ENCODE data around the gene HLA-A. TPM values are rescaled to one million over a fixed set of nuclear protein-coding genes. Genes with fewer than 3 reads are reported as not detected.

HLA-A gene
- total and polyA plus RNA-seq, 5 donors from 2014 or later: 2,388 to 5,572 (median 3,890) TPM

GRCh38 chr6:29935273-29935955 is 6.9 kb upstream of the HLA-A start:
- H3K27ac Mint-ChIP-seq: no peak overlapping the region
- Histone ChIP-seq H3K4me1 (ENCODE audit: control insufficient read depth, insufficient read depth, low read length, poor library complexity, severe bottlenecking) (no peaks in the 10 kb centered on the region), H3K27ac (ENCODE audit: insufficient read depth, low read length, poor library complexity, severe bottlenecking) (no peak overlapping the region), H3K9me3 (ENCODE audit: control insufficient read depth in 2 of 2, low read length in 2 of 2) (no peaks in the 10 kb centered on the region), H3K4me3 (ENCODE audit: low read depth, low read length) (no peak overlapping the region), H3K27me3 (ENCODE audit: control insufficient read depth, insufficient read depth, low read length) (no peaks in the 10 kb centered on the region), H3K36me3 (ENCODE audit: control insufficient read depth, insufficient read depth, low read length) (no peaks in the 10 kb centered on the region)
- DNase-seq: no peak
- peaks cover 0 to 4% (median 0%) of the 10 kb centered on the region in 7 donors for H3K9me3 Mint-ChIP-seq
- H3K4me3 Mint-ChIP-seq: no peak overlapping the region
- H3K27me3 Mint-ChIP-seq: peaks cover 5% of the 10 kb centered on the region
- H3K4me1 Mint-ChIP-seq: peaks cover 0 to 9% (median 6%) of the 10 kb centered on the region in 4 donors
- H3K36me3 Mint-ChIP-seq: peaks cover 4% of the 10 kb centered on the region
- ATAC-seq (ENCODE audit: low read depth in 2 of 2): no peak

DNA sequence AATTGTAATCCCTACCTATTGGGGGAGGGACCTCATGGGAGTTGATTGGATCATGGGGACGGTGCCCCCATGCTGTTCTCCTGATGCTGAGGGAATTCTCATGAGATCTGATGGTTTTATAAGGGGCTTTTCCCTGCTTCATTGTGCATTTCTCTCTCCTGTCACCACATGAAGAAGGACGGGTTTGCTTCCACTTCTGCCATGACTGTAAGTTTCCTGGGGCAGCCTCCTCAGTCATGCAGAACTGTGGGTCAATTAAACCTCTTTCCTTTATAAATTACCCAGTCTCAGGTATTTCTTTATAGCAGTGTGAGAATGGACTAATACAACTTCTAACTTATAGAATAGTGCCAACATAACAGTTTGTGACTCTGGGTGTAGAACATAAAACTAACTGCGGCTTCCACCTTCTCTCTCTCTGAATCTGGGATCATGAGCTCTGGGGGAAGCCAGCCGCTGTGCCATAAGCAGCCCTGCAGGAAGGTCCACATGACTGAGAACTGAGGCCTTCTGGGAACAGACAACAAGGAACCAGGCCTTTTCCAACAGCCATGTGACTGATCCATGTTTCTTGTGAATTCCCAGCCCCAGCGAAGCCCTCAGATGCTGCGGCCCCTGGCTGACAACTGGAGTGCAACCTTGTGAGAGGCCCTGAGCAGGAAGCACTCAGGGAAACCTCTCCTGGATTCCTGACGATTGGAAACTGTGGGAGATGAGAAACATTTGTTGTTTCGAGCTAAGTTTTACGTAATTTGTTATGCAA is 3.4 kb upstream of the HLA-A start:
- Histone ChIP-seq H3K27ac (ENCODE audit: insufficient read depth, low read length, poor library complexity, severe bottlenecking) (no peak overlapping the region), H3K9me3 (ENCODE audit: control insufficient read depth in 2 of 2, low read length in 2 of 2) (no peaks in the 10 kb centered on the region), H3K36me3 (ENCODE audit: control insufficient read depth, insufficient read depth, low read length) (peaks cover 8% of the 10 kb centered on the region), H3K4me1 (ENCODE audit: control insufficient read depth, insufficient read depth, low read length, poor library complexity, severe bottlenecking) (peaks cover 12% of the 10 kb centered on the region), H3K4me3 (ENCODE audit: low read depth, low read length) (no peak overlapping the region), H3K27me3 (ENCODE audit: control insufficient read depth, insufficient read depth, low read length) (no peaks in the 10 kb centered on the region)
- Mint-ChIP-seq H3K27ac (peak overlapping the region in 1 of 3 donors; percentile 32), H3K27me3 (peaks cover 9% of the 10 kb centered on the region), H3K36me3 (peaks cover 26% of the 10 kb centered on the region), H3K4me3 (peak overlapping the region in 1 of 4 donors; percentile 68), H3K4me1 (peaks cover 4 to 25% (median 20%) of the 10 kb centered on the region in 4 donors), H3K9me3 (peaks cover 0 to 4% (median 0%) of the 10 kb centered on the region in 7 donors)
- DNase-seq: no peak
- ATAC-seq (ENCODE audit: low read depth in 2 of 2): no peak

DNA sequence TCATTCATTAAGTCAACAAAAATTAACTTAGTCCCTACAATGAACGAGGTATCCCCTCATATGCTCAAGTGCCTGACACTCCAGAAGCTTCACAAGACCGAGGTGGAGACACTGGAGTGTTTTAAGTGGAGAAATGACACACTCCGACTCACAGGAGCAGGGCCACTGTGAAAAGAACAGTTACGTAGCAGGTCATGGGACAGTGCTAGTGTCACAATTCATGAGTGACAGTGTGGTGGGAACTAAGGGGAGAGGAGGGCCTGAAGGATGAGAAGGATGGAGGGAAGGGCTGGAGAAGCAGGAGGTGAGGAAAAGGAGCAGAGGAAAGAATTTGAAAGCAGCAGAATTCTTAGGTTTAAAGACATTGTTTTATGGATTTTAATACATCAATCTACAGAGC is 1.3 kb upstream of the HLA-A start:
- peak overlapping the region; percentile 100 for H3K27ac Mint-ChIP-seq
- peaks cover 0 to 4% (median 0%) of the 10 kb centered on the region in 7 donors for H3K9me3 Mint-ChIP-seq
- H3K27me3 Mint-ChIP-seq: peaks cover 12% of the 10 kb centered on the region
- peaks cover 43% of the 10 kb centered on the region for H3K36me3 Mint-ChIP-seq
- ATAC-seq (ENCODE audit: low read depth in 2 of 2) (no peak), DNase-seq (no peak)
- Histone ChIP-seq H3K27ac (ENCODE audit: insufficient read depth, low read length, poor library complexity, severe bottlenecking) (peak overlapping the region; percentile 99), H3K27me3 (ENCODE audit: control insufficient read depth, insufficient read depth, low read length) (no peaks in the 10 kb centered on the region), H3K4me1 (ENCODE audit: control insufficient read depth, insufficient read depth, low read length, poor library complexity, severe bottlenecking) (peaks cover 28% of the 10 kb centered on the region), H3K9me3 (ENCODE audit: control insufficient read depth in 2 of 2, low read length in 2 of 2) (no peaks in the 10 kb centered on the region), H3K4me3 (ENCODE audit: low read depth, low read length) (peak overlapping the region; percentile 95), H3K36me3 (ENCODE audit: control insufficient read depth, insufficient read depth, low read length) (peaks cover 27% of the 10 kb centered on the region)
- H3K4me3 Mint-ChIP-seq: peak overlapping the region; percentile 95 to 99 (median 98)
- H3K4me1 Mint-ChIP-seq: peaks cover 9 to 41% (median 30%) of the 10 kb centered on the region in 4 donors

GRCh38 chr6:29941471-29941870 is 861 bp upstream of the HLA-A start:
- peak overlapping the region; percentile 100 for H3K27ac Mint-ChIP-seq
- Histone ChIP-seq H3K9me3 (ENCODE audit: control insufficient read depth in 2 of 2, low read length in 2 of 2) (no peaks in the 10 kb centered on the region), H3K27ac (ENCODE audit: insufficient read depth, low read length, poor library complexity, severe bottlenecking) (peak overlapping the region; percentile 99), H3K4me1 (ENCODE audit: control insufficient read depth, insufficient read depth, low read length, poor library complexity, severe bottlenecking) (peaks cover 33% of the 10 kb centered on the region), H3K27me3 (ENCODE audit: control insufficient read depth, insufficient read depth, low read length) (no peaks in the 10 kb centered on the region), H3K36me3 (ENCODE audit: control insufficient read depth, insufficient read depth, low read length) (peaks cover 30% of the 10 kb centered on the region), H3K4me3 (ENCODE audit: low read depth, low read length) (peak overlapping the region; percentile 95)
- H3K27me3 Mint-ChIP-seq: peaks cover 16% of the 10 kb centered on the region
- DNase-seq (peak in 1 of 3 donors; percentile 42), ATAC-seq (ENCODE audit: low read depth in 2 of 2) (no peak)
- H3K4me1 Mint-ChIP-seq: peaks cover 13 to 46% (median 34%) of the 10 kb centered on the region in 4 donors
- peaks cover 48% of the 10 kb centered on the region for H3K36me3 Mint-ChIP-seq
- H3K4me3 Mint-ChIP-seq: peak overlapping the region; percentile 95 to 99 (median 98)
- H3K9me3 Mint-ChIP-seq: peaks cover 0 to 4% (median 0%) of the 10 kb centered on the region in 7 donors

- Histone ChIP-seq H3K27me3 (ENCODE audit: control insufficient read depth, insufficient read depth, low read length) (no peaks in the 10 kb centered on the region), H3K4me3 (ENCODE audit: low read depth, low read length) (peak overlapping the region; percentile 95), H3K4me1 (ENCODE audit: control insufficient read depth, insufficient read depth, low read length, poor library complexity, severe bottlenecking) (peaks cover 37% of the 10 kb centered on the region), H3K27ac (ENCODE audit: insufficient read depth, low read length, poor library complexity, severe bottlenecking) (peak overlapping the region; percentile 99), H3K36me3 (ENCODE audit: control insufficient read depth, insufficient read depth, low read length) (peaks cover 32% of the 10 kb centered on the region), H3K9me3 (ENCODE audit: control insufficient read depth in 2 of 2, low read length in 2 of 2) (no peaks in the 10 kb centered on the region)
- ATAC-seq (ENCODE audit: low read depth in 2 of 2): no peak
- H3K9me3 Mint-ChIP-seq: peaks cover 0 to 3% (median 0%) of the 10 kb centered on the region in 7 donors
- no peak for DNase-seq
- peak overlapping the region; percentile 100 for H3K27ac Mint-ChIP-seq
- H3K36me3 Mint-ChIP-seq: peaks cover 52% of the 10 kb centered on the region
- peaks cover 16% of the 10 kb centered on the region for H3K27me3 Mint-ChIP-seq
- H3K4me3 Mint-ChIP-seq: peak overlapping the region; percentile 95 to 99 (median 98)
- H3K4me1 Mint-ChIP-seq: peaks cover 17 to 50% (median 39%) of the 10 kb centered on the region in 4 donors
Observed at GRCh38 chr6:29941916-29942274, 437 bp upstream of the HLA-A start.

DNA sequence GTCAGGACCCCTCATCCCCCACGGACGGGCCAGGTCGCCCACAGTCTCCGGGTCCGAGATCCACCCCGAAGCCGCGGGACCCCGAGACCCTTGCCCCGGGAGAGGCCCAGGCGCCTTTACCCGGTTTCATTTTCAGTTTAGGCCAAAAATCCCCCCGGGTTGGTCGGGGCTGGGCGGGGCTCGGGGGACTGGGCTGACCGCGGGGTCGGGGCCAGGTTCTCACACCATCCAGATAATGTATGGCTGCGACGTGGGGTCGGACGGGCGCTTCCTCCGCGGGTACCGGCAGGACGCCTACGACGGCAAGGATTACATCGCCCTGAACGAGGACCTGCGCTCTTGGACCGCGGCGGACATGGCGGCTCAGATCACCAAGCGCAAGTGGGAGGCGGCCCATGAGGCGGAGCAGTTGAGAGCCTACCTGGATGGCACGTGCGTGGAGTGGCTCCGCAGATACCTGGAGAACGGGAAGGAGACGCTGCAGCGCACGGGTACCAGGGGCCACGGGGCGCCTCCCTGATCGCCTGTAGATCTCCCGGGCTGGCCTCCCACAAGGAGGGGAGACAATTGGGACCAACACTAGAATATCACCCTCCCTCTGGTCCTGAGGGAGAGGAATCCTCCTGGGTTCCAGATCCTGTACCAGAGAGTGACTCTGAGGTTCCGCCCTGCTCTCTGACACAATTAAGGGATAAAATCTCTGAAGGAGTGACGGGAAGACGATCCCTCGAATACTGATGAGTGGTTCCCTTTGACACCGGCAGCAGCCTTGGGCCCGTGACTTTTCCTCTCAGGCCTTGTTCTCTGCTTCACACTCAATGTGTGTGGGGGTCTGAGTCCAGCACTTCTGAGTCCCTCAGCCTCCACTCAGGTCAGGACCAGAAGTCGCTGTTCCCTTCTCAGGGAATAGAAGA is 978 bp downstream of the HLA-A start:
- H3K4me3 Mint-ChIP-seq: peak overlapping the region; percentile 95 to 99 (median 97)
- H3K9me3 Mint-ChIP-seq: peaks cover 0 to 3% (median 0%) of the 10 kb centered on the region in 7 donors
- H3K4me1 Mint-ChIP-seq: peaks cover 19 to 62% (median 49%) of the 10 kb centered on the region in 4 donors
- Histone ChIP-seq H3K4me1 (ENCODE audit: control insufficient read depth, insufficient read depth, low read length, poor library complexity, severe bottlenecking) (peaks cover 50% of the 10 kb centered on the region), H3K4me3 (ENCODE audit: low read depth, low read length) (peak overlapping the region; percentile 96), H3K9me3 (ENCODE audit: control insufficient read depth in 2 of 2, low read length in 2 of 2) (no peaks in the 10 kb centered on the region), H3K27me3 (ENCODE audit: control insufficient read depth, insufficient read depth, low read length) (no peaks in the 10 kb centered on the region), H3K27ac (ENCODE audit: insufficient read depth, low read length, poor library complexity, severe bottlenecking) (peak overlapping the region; percentile 99), H3K36me3 (ENCODE audit: control insufficient read depth, insufficient read depth, low read length) (peaks cover 45% of the 10 kb centered on the region)
- H3K27ac Mint-ChIP-seq: peak overlapping the region; percentile 98 to 100 (median 100)
- H3K36me3 Mint-ChIP-seq: peaks cover 57% of the 10 kb centered on the region
- DNase-seq (peak in 1 of 3 donors; percentile 39), ATAC-seq (ENCODE audit: low read depth in 2 of 2) (no peak)
- peaks cover 16% of the 10 kb centered on the region for H3K27me3 Mint-ChIP-seq

- Mint-ChIP-seq H3K27ac (peak overlapping the region; percentile 85 to 100 (median 85)), H3K4me3 (peak overlapping the region; percentile 95 to 99 (median 97)), H3K27me3 (peaks cover 11% of the 10 kb centered on the region), H3K4me1 (peaks cover 22 to 76% (median 58%) of the 10 kb centered on the region in 4 donors), H3K9me3 (peaks cover 0 to 3% (median 0%) of the 10 kb centered on the region in 7 donors), H3K36me3 (peaks cover 74% of the 10 kb centered on the region)
- Histone ChIP-seq H3K4me3 (ENCODE audit: low read depth, low read length) (peak overlapping the region; percentile 88), H3K36me3 (ENCODE audit: control insufficient read depth, insufficient read depth, low read length) (peaks cover 59% of the 10 kb centered on the region), H3K27ac (ENCODE audit: insufficient read depth, low read length, poor library complexity, severe bottlenecking) (peak overlapping the region; percentile 60), H3K27me3 (ENCODE audit: control insufficient read depth, insufficient read depth, low read length) (no peaks in the 10 kb centered on the region), H3K4me1 (ENCODE audit: control insufficient read depth, insufficient read depth, low read length, poor library complexity, severe bottlenecking) (peaks cover 50% of the 10 kb centered on the region), H3K9me3 (ENCODE audit: control insufficient read depth in 2 of 2, low read length in 2 of 2) (no peaks in the 10 kb centered on the region)
- DNase-seq (no peak), ATAC-seq (ENCODE audit: low read depth in 2 of 2) (no peak)
Observed at GRCh38 chr6:29945281-29945820, 3.0 kb downstream of the HLA-A start.

Measured in CD4-positive, CD25-positive, alpha-beta regulatory T cell (primary cell).